Osteoblast (primary cell): ENCODE results near the gene COL8A1. TPM values are rescaled to one million over a fixed set of nuclear protein-coding genes. Genes with fewer than 3 reads are reported as not detected.

Source experiments
- DNase-seq: peaks from one replicate; pipeline ENCODE4 v3.0.0; 2011; ENCODE audit warnings: low spot score, mixed read lengths; ENCODE audit not compliant: insufficient read length; ENCODE audit errors: missing footprints
- H2AFZ ChIP-seq: 2 replicates; pipeline ENCODE4 v1.6.0; 2011; ENCODE audit warnings: mild to moderate bottlenecking, low read length
- H3K27ac ChIP-seq: 2 replicates; pipeline ENCODE4 v1.5.1; 2011; ENCODE audit warnings: mild to moderate bottlenecking, low read depth, low read length, moderate library complexity
- H3K27me3 ChIP-seq: 2 replicates; pipeline ENCODE4 v1.6.0; 2012; ENCODE audit warnings: mild to moderate bottlenecking, control low read depth, inconsistent platforms, low read length, moderate library complexity; ENCODE audit not compliant: insufficient read depth
- H3K36me3 ChIP-seq: 2 replicates; pipeline ENCODE4 v1.5.1; 2011; ENCODE audit warnings: mild to moderate bottlenecking, low read length, control low read depth, moderate library complexity; ENCODE audit not compliant: insufficient read depth
- H3K4me1 ChIP-seq: 2 replicates; pipeline ENCODE4 v1.5.1; 2011; ENCODE audit warnings: mild to moderate bottlenecking, low read length, control low read depth, moderate library complexity; ENCODE audit not compliant: insufficient read depth
- H3K4me2 ChIP-seq: 2 replicates; pipeline ENCODE4 v1.6.0; 2011; ENCODE audit warnings: mild to moderate bottlenecking, low read length; ENCODE audit not compliant: insufficient read depth
- H3K4me3 ChIP-seq: fragments of 200-600 bp; sonication (generic); 3 replicates; pipeline ENCODE4 v1.5.1; 2012; ENCODE audit warnings: mild to moderate bottlenecking, low read length, inconsistent platforms; ENCODE audit not compliant: insufficient read depth
- H3K79me2 ChIP-seq: 2 replicates; pipeline ENCODE4 v1.6.0; 2012; ENCODE audit warnings: mild to moderate bottlenecking, low read length, control low read depth, inconsistent platforms; ENCODE audit not compliant: insufficient read depth
- H3K9me3 ChIP-seq: 2 replicates; pipeline ENCODE4 v1.5.1; 2011; ENCODE audit warnings: low read depth, low read length, control low read depth
- H4K20me1 ChIP-seq: 2 replicates; pipeline ENCODE4 v1.6.0; 2012; ENCODE audit warnings: mild to moderate bottlenecking, low read length, control low read depth; ENCODE audit not compliant: insufficient read depth
- CTCF ChIP-seq: IDR thresholded peaks from 2 replicates; pipeline ENCODE4 v1.5.1; 2011; ENCODE audit warnings: mild to moderate bottlenecking, low read depth, low read length, moderate library complexity; ENCODE audit errors: extremely low read depth
- total RNA-seq: library from RNA; depleted of rRNA; stranded (reverse); fragments of >200 nt; gene quantifications from 2 replicates; pipeline ENCODE4 v1.2.3, GENCODE V29; 2012

Gene COL8A1
- total RNA-seq, 1 donor = 311 TPM

GRCh38 chr3:99633887-99634558 lies 4.4 kb upstream of the COL8A1 start:
- H3K4me1 ChIP-seq = peaks cover 19% of the 10 kb centered on the region
- H3K79me2 ChIP-seq = peaks cover 16% of the 10 kb centered on the region
- H3K9me3 ChIP-seq = no peaks in the 10 kb centered on the region
- DNase-seq = no peak
- H4K20me1 ChIP-seq = no peaks in the 10 kb centered on the region
- no peak overlapping the region for H3K27ac ChIP-seq
- H3K27me3 ChIP-seq = no peaks in the 10 kb centered on the region
- no peak for TF ChIP-seq CTCF
- no peak overlapping the region for H3K4me3 ChIP-seq
- H2AFZ ChIP-seq = no peak overlapping the region
- no peak overlapping the region for H3K4me2 ChIP-seq
- no peaks in the 10 kb centered on the region for H3K36me3 ChIP-seq

GRCh38 chr3:99634881-99635280 lies 3.5 kb upstream of the COL8A1 start:
- H2AFZ ChIP-seq = no peak overlapping the region
- peaks cover 19% of the 10 kb centered on the region for H3K4me1 ChIP-seq
- H3K27me3 ChIP-seq = no peaks in the 10 kb centered on the region
- TF ChIP-seq CTCF = no peak
- H3K9me3 ChIP-seq = no peaks in the 10 kb centered on the region
- peak; percentile 74 for DNase-seq
- no peak overlapping the region for H3K4me2 ChIP-seq
- no peak overlapping the region for H3K27ac ChIP-seq
- H4K20me1 ChIP-seq = no peaks in the 10 kb centered on the region
- peaks cover 25% of the 10 kb centered on the region for H3K79me2 ChIP-seq
- no peak overlapping the region for H3K4me3 ChIP-seq
- no peaks in the 10 kb centered on the region for H3K36me3 ChIP-seq

- H2AFZ ChIP-seq = no peak overlapping the region
- peaks cover 23% of the 10 kb centered on the region for H3K4me1 ChIP-seq
- H3K4me3 ChIP-seq = no peak overlapping the region
- no peak overlapping the region for H3K27ac ChIP-seq
- no peak for TF ChIP-seq CTCF
- H4K20me1 ChIP-seq = no peaks in the 10 kb centered on the region
- peaks cover 30% of the 10 kb centered on the region for H3K79me2 ChIP-seq
- DNase-seq = no peak
- no peaks in the 10 kb centered on the region for H3K9me3 ChIP-seq
- H3K27me3 ChIP-seq = no peaks in the 10 kb centered on the region
- no peak overlapping the region for H3K4me2 ChIP-seq
- no peaks in the 10 kb centered on the region for H3K36me3 ChIP-seq
These were observed 3.0 kb upstream of the COL8A1 start for GRCh38 chr3:99635348-99635747.

GRCh38 chr3:99637016-99637367 lies 1.4 kb upstream of the COL8A1 start:
- Histone ChIP-seq H3K27ac (peak overlapping the region; percentile 96), H3K36me3 (peaks cover 3% of the 10 kb centered on the region), H3K4me2 (peak overlapping the region; percentile 98), H3K4me3 (peak overlapping the region; percentile 80), H2AFZ (peak overlapping the region; percentile 33), H3K4me1 (peaks cover 39% of the 10 kb centered on the region), H4K20me1 (no peaks in the 10 kb centered on the region), H3K79me2 (peaks cover 46% of the 10 kb centered on the region), H3K27me3 (no peaks in the 10 kb centered on the region), H3K9me3 (no peaks in the 10 kb centered on the region)
- peak; percentile 81 for DNase-seq
- peak; percentile 30 for TF ChIP-seq CTCF
